WTC11 (cell line): ENCODE results near the gene OCA2. TPM values are rescaled to one million over a fixed set of nuclear protein-coding genes. Genes with fewer than 3 reads are reported as not detected.

ENCODE experiments used
- ATAC-seq: fragments of 200-7000 bp; cut with Tn5 transposase; 2 replicates; pipeline ENCODE4 v1.10.0; 2021; ENCODE audit warnings: mild to moderate bottlenecking, moderate library complexity
- CTCF ChIA-PET: fragments of 300-600 bp; sonication (Branson Sonifier 250); formaldehyde crosslinking; loops from one replicate; lab custom pipeline; 2021; ENCODE audit warnings: antibody characterized with exemption; lab: Charles Lee
- POLR2A ChIA-PET: fragments of 350-600 bp; sonication (Branson Sonifier 250); formaldehyde crosslinking; loops from one replicate; lab custom pipeline; 2021; ENCODE audit warnings: antibody characterized with exemption; lab: Charles Lee
- DNase-seq: peaks from one replicate; pipeline ENCODE4 v3.0.0; 2021; ENCODE audit warnings: low spot score
- H3K27ac Mint-ChIP-seq: 2 replicates; pipeline ENCODE4 v1.8.0; 2021; ENCODE audit warnings: mixed read lengths
- H3K27me3 Mint-ChIP-seq: 2 replicates; pipeline ENCODE4 v1.8.0; 2021; ENCODE audit warnings: low read depth, mild to moderate bottlenecking, moderate library complexity, mixed read lengths
- H3K36me3 Mint-ChIP-seq: 2 replicates; pipeline ENCODE4 v1.8.0; 2021; ENCODE audit warnings: mixed read lengths
- H3K4me1 Mint-ChIP-seq: 2 replicates; pipeline ENCODE4 v1.8.0; 2022; ENCODE audit warnings: mixed read lengths
- H3K4me3 Mint-ChIP-seq: 2 replicates; pipeline ENCODE4 v1.8.0; 2021; ENCODE audit warnings: mild to moderate bottlenecking, moderate library complexity, mixed read lengths
- H3K9me3 Mint-ChIP-seq: 2 replicates; pipeline ENCODE4 v1.8.0; 2021; ENCODE audit warnings: mixed read lengths
- ATF1 ChIP-seq: sonication (generic); formaldehyde crosslinking; IDR thresholded peaks from 2 replicates; pipeline ENCODE4 v1.8.1; 2023; ENCODE audit warnings: mild to moderate bottlenecking, moderate library complexity, missing genetic modification reagents
- CREM ChIP-seq: sonication (generic); formaldehyde crosslinking; IDR thresholded peaks from 2 replicates; pipeline ENCODE4 v1.8.1; 2022; ENCODE audit warnings: mild to moderate bottlenecking, missing genetic modification reagents, moderate library complexity
- ETV6 ChIP-seq: sonication (generic); formaldehyde crosslinking; IDR thresholded peaks from 2 replicates; pipeline ENCODE4 v1.8.1; 2022; ENCODE audit warnings: mild to moderate bottlenecking, missing genetic modification reagents
- KAT7 ChIP-seq: sonication (generic); formaldehyde crosslinking; IDR thresholded peaks from 2 replicates; pipeline ENCODE4 v1.8.1; 2023; ENCODE audit warnings: missing genetic modification reagents, mild to moderate bottlenecking, borderline replicate concordance
- MXD4 ChIP-seq: fragments of 250-450 bp; sonication (Bioruptor Pico); IDR thresholded peaks from 2 replicates; pipeline ENCODE4 v1.8.0; 2021; ENCODE audit warnings: mild to moderate bottlenecking, moderate library complexity, borderline replicate concordance
- NFATC4 ChIP-seq: fragments of 250-450 bp; sonication (Bioruptor Pico); IDR thresholded peaks from 2 replicates; pipeline ENCODE4 v1.9.0; 2021; ENCODE audit warnings: mild to moderate bottlenecking
- NR3C1 ChIP-seq: sonication (generic); formaldehyde crosslinking; conservative IDR thresholded peaks from 2 replicates; pipeline ENCODE4 v1.8.1; 2023; ENCODE audit warnings: low read depth, mild to moderate bottlenecking, missing genetic modification reagents
- ZNF121 ChIP-seq: sonication (generic); formaldehyde crosslinking; IDR thresholded peaks from 2 replicates; pipeline ENCODE4 v1.8.0; 2023; ENCODE audit warnings: missing genetic modification reagents
- ZNF232 ChIP-seq: sonication (generic); formaldehyde crosslinking; IDR thresholded peaks from 2 replicates; pipeline ENCODE4 v1.8.0; 2022; ENCODE audit warnings: mild to moderate bottlenecking, missing genetic modification reagents
- ZNF416 ChIP-seq: fragments of 250-450 bp; sonication (Bioruptor Pico); IDR thresholded peaks from 2 replicates; pipeline ENCODE4 v1.9.0; 2021; ENCODE audit warnings: mild to moderate bottlenecking, inconsistent platforms
- total RNA-seq: library from RNA; stranded (reverse); gene quantifications from 3 replicates; pipeline ENCODE4 v1.2.3, GENCODE V29; 2021
- TF ChIP-seq, protein P1 (sequence below): fragments of 250-450 bp; sonication (Bioruptor Pico); IDR thresholded peaks from 2 replicates; pipeline ENCODE4 v1.9.0; 2021; ENCODE audit warnings: mild to moderate bottlenecking, borderline replicate concordance
- TF ChIP-seq, protein P2 (sequence below): fragments of 250-450 bp; sonication (Bioruptor Pico); IDR thresholded peaks from 2 replicates; pipeline ENCODE4 v1.9.0; 2021; ENCODE audit warnings: moderate library complexity, mild to moderate bottlenecking, inconsistent platforms, borderline replicate concordance
- TF ChIP-seq, protein P3 (sequence below): sonication (generic); formaldehyde crosslinking; IDR thresholded peaks from 2 replicates; pipeline ENCODE4 v1.8.1; 2023; ENCODE audit warnings: mild to moderate bottlenecking, missing genetic modification reagents, moderate library complexity
- TF ChIP-seq, protein P4 (sequence below): sonication (generic); formaldehyde crosslinking; conservative IDR thresholded peaks from 2 replicates; pipeline ENCODE4 v1.8.1; 2022; ENCODE audit warnings: mild to moderate bottlenecking, missing genetic modification reagents
- TF ChIP-seq, protein P5 (sequence below): sonication (generic); formaldehyde crosslinking; IDR thresholded peaks from 2 replicates; pipeline ENCODE4 v1.8.1; 2022; ENCODE audit warnings: low read depth, missing genetic modification reagents, borderline replicate concordance
- TF ChIP-seq, protein P6 (sequence below): sonication (generic); formaldehyde crosslinking; IDR thresholded peaks from 2 replicates; pipeline ENCODE4 v1.8.0; 2022; ENCODE audit warnings: mild to moderate bottlenecking, missing genetic modification reagents
- TF ChIP-seq, protein P7 (sequence below): sonication (generic); formaldehyde crosslinking; IDR thresholded peaks from 2 replicates; pipeline ENCODE4 v1.8.0; 2022; ENCODE audit warnings: missing genetic modification reagents

OCA2 gene
- total RNA-seq, 1 experiment from 2014 or later = 0.39 TPM

DNA sequence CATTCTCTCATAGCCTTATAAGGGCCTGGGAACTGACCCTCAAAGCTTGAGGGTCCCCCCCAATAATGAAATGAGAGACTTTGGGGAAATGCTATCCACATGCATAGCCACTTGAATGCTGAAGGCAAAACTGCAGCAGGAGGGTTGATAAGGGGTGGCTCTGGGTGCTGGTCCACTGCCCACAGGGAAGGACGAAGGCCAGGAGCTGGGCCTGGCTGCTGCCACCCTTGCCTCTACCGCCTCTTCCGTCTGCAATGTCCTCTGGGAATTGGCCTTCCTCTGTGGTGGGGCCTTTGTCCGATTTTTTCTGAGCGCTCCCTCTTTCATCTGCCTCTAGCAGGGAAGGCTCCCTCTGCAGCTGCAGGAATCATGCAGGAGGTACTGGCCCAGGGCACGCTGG is 41.0 kb downstream of the OCA2 start (continued):
- TF ChIP-seq, protein P1, sequence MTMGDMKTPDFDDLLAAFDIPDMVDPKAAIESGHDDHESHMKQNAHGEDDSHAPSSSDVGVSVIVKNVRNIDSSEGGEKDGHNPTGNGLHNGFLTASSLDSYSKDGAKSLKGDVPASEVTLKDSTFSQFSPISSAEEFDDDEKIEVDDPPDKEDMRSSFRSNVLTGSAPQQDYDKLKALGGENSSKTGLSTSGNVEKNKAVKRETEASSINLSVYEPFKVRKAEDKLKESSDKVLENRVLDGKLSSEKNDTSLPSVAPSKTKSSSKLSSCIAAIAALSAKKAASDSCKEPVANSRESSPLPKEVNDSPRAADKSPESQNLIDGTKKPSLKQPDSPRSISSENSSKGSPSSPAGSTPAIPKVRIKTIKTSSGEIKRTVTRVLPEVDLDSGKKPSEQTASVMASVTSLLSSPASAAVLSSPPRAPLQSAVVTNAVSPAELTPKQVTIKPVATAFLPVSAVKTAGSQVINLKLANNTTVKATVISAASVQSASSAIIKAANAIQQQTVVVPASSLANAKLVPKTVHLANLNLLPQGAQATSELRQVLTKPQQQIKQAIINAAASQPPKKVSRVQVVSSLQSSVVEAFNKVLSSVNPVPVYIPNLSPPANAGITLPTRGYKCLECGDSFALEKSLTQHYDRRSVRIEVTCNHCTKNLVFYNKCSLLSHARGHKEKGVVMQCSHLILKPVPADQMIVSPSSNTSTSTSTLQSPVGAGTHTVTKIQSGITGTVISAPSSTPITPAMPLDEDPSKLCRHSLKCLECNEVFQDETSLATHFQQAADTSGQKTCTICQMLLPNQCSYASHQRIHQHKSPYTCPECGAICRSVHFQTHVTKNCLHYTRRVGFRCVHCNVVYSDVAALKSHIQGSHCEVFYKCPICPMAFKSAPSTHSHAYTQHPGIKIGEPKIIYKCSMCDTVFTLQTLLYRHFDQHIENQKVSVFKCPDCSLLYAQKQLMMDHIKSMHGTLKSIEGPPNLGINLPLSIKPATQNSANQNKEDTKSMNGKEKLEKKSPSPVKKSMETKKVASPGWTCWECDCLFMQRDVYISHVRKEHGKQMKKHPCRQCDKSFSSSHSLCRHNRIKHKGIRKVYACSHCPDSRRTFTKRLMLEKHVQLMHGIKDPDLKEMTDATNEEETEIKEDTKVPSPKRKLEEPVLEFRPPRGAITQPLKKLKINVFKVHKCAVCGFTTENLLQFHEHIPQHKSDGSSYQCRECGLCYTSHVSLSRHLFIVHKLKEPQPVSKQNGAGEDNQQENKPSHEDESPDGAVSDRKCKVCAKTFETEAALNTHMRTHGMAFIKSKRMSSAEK = no peak
- TF ChIP-seq, protein P2, sequence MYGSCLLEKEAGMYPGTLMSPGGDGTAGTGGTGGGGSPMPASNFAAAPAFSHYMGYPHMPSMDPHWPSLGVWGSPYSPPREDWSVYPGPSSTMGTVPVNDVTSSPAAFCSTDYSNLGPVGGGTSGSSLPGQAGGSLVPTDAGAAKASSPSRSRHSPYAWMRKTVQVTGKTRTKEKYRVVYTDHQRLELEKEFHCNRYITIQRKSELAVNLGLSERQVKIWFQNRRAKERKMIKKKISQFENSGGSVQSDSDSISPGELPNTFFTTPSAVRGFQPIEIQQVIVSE (CRISPR knock-in tag) = no peak
- TF ChIP-seq ETV6 (no peak), CREM (CRISPR knock-in tag) (no peak), ZNF121 (CRISPR knock-in tag) (no peak), MXD4 (CRISPR knock-in tag) (no peak), ZNF416 (CRISPR knock-in tag) (no peak), KAT7 (CRISPR knock-in tag) (no peak)

DNA sequence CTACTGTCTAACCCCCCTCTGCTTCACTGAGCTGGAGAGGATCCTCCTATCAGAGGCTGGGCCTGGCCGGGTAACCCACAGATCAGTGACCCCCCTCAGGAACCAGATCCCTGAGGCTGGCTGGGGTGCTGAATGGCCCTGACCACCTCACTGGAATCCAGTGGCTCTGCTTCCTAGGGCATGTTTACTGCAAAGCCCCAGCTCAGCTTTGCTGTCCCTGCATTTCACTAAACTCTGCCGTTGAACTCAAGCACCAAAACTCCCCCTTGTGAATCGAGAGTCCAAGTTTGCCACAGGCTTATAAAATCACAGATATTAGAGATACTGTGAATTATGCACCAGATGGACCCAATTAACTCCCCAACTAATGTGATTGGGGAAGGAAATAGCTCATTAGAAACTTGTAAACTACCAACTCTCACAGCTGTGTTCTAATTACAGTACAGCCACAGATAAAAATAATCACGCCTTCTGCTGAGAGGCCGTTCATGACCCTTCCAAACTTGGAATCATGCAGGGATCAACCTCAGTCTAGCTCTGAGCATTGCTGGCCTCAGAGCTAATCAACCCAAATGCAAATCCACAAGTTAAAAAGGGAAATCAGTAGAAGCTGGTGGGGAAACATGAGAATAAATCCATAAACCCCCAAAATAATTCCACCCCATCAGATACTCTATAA is 47.0 kb downstream of the OCA2 start:
- Mint-ChIP-seq H3K9me3 (peaks cover 20% of the 10 kb centered on the region), H3K36me3 (peaks cover 4% of the 10 kb centered on the region; the same call in 1 of the 2 replicates), H3K4me1 (no peaks in the 10 kb centered on the region), H3K27me3 (no peaks in the 10 kb centered on the region), H3K27ac (no peak overlapping the region), H3K4me3 (no peak overlapping the region)
- POLR2A ChIA-PET = no interaction called here
- DNase-seq (no peak), ATAC-seq (no peak)
- CTCF ChIA-PET = interaction anchor here (0.5 to 2.0 kb wide), 4 partner anchors 30 to 371 kb away, joined by 3 to 13 read pairs (median 3); no protein-coding TSS in a partner anchor
- TF ChIP-seq, protein P1 = no peak
- no peak for TF ChIP-seq NR3C1 (CRISPR knock-in tag)
- no peak for TF ChIP-seq ATF1 (CRISPR knock-in tag)
- TF ChIP-seq, protein P3, sequence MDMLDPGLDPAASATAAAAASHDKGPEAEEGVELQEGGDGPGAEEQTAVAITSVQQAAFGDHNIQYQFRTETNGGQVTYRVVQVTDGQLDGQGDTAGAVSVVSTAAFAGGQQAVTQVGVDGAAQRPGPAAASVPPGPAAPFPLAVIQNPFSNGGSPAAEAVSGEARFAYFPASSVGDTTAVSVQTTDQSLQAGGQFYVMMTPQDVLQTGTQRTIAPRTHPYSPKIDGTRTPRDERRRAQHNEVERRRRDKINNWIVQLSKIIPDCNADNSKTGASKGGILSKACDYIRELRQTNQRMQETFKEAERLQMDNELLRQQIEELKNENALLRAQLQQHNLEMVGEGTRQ = no peak
- TF ChIP-seq, protein P4, sequence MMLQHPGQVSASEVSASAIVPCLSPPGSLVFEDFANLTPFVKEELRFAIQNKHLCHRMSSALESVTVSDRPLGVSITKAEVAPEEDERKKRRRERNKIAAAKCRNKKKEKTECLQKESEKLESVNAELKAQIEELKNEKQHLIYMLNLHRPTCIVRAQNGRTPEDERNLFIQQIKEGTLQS (CRISPR knock-in tag) = no peak
- TF ChIP-seq, protein P5, sequence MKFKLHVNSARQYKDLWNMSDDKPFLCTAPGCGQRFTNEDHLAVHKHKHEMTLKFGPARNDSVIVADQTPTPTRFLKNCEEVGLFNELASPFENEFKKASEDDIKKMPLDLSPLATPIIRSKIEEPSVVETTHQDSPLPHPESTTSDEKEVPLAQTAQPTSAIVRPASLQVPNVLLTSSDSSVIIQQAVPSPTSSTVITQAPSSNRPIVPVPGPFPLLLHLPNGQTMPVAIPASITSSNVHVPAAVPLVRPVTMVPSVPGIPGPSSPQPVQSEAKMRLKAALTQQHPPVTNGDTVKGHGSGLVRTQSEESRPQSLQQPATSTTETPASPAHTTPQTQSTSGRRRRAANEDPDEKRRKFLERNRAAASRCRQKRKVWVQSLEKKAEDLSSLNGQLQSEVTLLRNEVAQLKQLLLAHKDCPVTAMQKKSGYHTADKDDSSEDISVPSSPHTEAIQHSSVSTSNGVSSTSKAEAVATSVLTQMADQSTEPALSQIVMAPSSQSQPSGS (CRISPR knock-in tag) = no peak
- TF ChIP-seq ZNF232 (CRISPR knock-in tag) = no peak
- TF ChIP-seq, protein P6, sequence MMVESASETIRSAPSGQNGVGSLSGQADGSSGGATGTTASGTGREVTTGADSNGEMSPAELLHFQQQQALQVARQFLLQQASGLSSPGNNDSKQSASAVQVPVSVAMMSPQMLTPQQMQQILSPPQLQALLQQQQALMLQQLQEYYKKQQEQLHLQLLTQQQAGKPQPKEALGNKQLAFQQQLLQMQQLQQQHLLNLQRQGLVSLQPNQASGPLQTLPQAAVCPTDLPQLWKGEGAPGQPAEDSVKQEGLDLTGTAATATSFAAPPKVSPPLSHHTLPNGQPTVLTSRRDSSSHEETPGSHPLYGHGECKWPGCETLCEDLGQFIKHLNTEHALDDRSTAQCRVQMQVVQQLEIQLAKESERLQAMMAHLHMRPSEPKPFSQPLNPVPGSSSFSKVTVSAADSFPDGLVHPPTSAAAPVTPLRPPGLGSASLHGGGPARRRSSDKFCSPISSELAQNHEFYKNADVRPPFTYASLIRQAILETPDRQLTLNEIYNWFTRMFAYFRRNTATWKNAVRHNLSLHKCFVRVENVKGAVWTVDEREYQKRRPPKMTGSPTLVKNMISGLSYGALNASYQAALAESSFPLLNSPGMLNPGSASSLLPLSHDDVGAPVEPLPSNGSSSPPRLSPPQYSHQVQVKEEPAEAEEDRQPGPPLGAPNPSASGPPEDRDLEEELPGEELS (CRISPR knock-in tag) = no peak
- TF ChIP-seq, protein P7, sequence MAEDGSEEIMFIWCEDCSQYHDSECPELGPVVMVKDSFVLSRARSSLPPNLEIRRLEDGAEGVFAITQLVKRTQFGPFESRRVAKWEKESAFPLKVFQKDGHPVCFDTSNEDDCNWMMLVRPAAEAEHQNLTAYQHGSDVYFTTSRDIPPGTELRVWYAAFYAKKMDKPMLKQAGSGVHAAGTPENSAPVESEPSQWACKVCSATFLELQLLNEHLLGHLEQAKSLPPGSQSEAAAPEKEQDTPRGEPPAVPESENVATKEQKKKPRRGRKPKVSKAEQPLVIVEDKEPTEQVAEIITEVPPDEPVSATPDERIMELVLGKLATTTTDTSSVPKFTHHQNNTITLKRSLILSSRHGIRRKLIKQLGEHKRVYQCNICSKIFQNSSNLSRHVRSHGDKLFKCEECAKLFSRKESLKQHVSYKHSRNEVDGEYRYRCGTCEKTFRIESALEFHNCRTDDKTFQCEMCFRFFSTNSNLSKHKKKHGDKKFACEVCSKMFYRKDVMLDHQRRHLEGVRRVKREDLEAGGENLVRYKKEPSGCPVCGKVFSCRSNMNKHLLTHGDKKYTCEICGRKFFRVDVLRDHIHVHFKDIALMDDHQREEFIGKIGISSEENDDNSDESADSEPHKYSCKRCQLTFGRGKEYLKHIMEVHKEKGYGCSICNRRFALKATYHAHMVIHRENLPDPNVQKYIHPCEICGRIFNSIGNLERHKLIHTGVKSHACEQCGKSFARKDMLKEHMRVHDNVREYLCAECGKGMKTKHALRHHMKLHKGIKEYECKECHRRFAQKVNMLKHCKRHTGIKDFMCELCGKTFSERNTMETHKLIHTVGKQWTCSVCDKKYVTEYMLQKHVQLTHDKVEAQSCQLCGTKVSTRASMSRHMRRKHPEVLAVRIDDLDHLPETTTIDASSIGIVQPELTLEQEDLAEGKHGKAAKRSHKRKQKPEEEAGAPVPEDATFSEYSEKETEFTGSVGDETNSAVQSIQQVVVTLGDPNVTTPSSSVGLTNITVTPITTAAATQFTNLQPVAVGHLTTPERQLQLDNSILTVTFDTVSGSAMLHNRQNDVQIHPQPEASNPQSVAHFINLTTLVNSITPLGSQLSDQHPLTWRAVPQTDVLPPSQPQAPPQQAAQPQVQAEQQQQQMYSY (CRISPR knock-in tag) = no peak
- no peak for TF ChIP-seq NFATC4 (CRISPR knock-in tag)
